ENCODE data around the gene CTNNA3. TPM values are rescaled to one million over a fixed set of nuclear protein-coding genes. Genes with fewer than 3 reads are reported as not detected.

Gene CTNNA3
- total RNA-seq, 2 donors from 2014 or later = under 0.01 to 0.33 TPM

- H3K9me3 ChIP-seq = no peaks in the 10 kb centered on the region
- intact Hi-C loops (cut with DNase I) = no loop called here
These were observed 1161.1 kb downstream of the CTNNA3 start for GRCh38 chr10:66534866-66535265.

GRCh38 chr10:66521506-66521905 lies 1174.5 kb downstream of the CTNNA3 start:
- WGBS, 2 donors = 52 to 57% methylated on average over 1 of the region's 1 CpG
- DNase-seq (no peak), ATAC-seq (no peak)
- H3K27ac ChIP-seq = no peak overlapping the region
- TF ChIP-seq POLR2A (IDR thresholded peaks at IDR 0.05) = no peak
- TF ChIP-seq, protein P1, sequence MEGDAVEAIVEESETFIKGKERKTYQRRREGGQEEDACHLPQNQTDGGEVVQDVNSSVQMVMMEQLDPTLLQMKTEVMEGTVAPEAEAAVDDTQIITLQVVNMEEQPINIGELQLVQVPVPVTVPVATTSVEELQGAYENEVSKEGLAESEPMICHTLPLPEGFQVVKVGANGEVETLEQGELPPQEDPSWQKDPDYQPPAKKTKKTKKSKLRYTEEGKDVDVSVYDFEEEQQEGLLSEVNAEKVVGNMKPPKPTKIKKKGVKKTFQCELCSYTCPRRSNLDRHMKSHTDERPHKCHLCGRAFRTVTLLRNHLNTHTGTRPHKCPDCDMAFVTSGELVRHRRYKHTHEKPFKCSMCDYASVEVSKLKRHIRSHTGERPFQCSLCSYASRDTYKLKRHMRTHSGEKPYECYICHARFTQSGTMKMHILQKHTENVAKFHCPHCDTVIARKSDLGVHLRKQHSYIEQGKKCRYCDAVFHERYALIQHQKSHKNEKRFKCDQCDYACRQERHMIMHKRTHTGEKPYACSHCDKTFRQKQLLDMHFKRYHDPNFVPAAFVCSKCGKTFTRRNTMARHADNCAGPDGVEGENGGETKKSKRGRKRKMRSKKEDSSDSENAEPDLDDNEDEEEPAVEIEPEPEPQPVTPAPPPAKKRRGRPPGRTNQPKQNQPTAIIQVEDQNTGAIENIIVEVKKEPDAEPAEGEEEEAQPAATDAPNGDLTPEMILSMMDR (IDR thresholded peaks at IDR 0.05) = no peak
- intact Hi-C loops (cut with DNase I) = no loop called here
- H3K4me3 ChIP-seq = no peak overlapping the region
- H3K36me3 ChIP-seq (replicated peaks in 1 of 2; ENCODE audit: insufficient read depth in 1 of 2, low read depth in 2 of 2) = no peaks in the 10 kb centered on the region
- no peaks in the 10 kb centered on the region for H3K27me3 ChIP-seq
- H3K4me1 ChIP-seq = no peaks in the 10 kb centered on the region
- no peaks in the 10 kb centered on the region for H3K9me3 ChIP-seq

More at GRCh38 chr10:66534866-66535265, 1161.1 kb downstream of the CTNNA3 start:
- TF ChIP-seq, protein P1 (IDR thresholded peaks at IDR 0.05) = no peak
- no peak for TF ChIP-seq POLR2A (IDR thresholded peaks at IDR 0.05)
- peaks cover 3% of the 10 kb centered on the region for H3K4me1 ChIP-seq
- H3K4me3 ChIP-seq = no peak overlapping the region
- H3K27me3 ChIP-seq = no peaks in the 10 kb centered on the region
- DNase-seq = no peak
- H3K27ac ChIP-seq = no peak overlapping the region
- no peak for ATAC-seq
- WGBS, 2 donors = 94 to 100% methylated on average over 1 of the region's 1 CpG
- no peaks in the 10 kb centered on the region for H3K36me3 ChIP-seq (replicated peaks in 1 of 2; ENCODE audit: insufficient read depth in 1 of 2, low read depth in 2 of 2)

GRCh38 chr10:66519616-66520015 lies 1176.4 kb downstream of the CTNNA3 start:
- no peak for DNase-seq
- ATAC-seq = no peak
- intact Hi-C loops (cut with DNase I) = no loop called here
- H3K4me3 ChIP-seq = no peak overlapping the region
- H3K4me1 ChIP-seq = no peaks in the 10 kb centered on the region
- TF ChIP-seq POLR2A (IDR thresholded peaks at IDR 0.05) = no peak
- TF ChIP-seq, protein P1 (IDR thresholded peaks at IDR 0.05) = no peak
- no peak overlapping the region for H3K27ac ChIP-seq
- 79 to 85% methylated on average over 3 of the region's 3 CpGs for WGBS, 2 donors
- H3K27me3 ChIP-seq = no peaks in the 10 kb centered on the region
- H3K9me3 ChIP-seq = no peaks in the 10 kb centered on the region
- H3K36me3 ChIP-seq (replicated peaks in 1 of 2; ENCODE audit: insufficient read depth in 1 of 2, low read depth in 2 of 2) = no peaks in the 10 kb centered on the region

- TF ChIP-seq POLR2A (IDR thresholded peaks at IDR 0.05) = no peak
- TF ChIP-seq, protein P1 (IDR thresholded peaks at IDR 0.05) = no peak
- Histone ChIP-seq H3K36me3 (replicated peaks in 1 of 2; ENCODE audit: insufficient read depth in 1 of 2, low read depth in 2 of 2) (no peaks in the 10 kb centered on the region), H3K9me3 (no peaks in the 10 kb centered on the region), H3K27me3 (no peaks in the 10 kb centered on the region), H3K4me3 (no peak overlapping the region), H3K27ac (no peak overlapping the region), H3K4me1 (no peaks in the 10 kb centered on the region)
- ATAC-seq (no peak), DNase-seq (no peak)
- WGBS, 2 donors = 28 to 36% methylated on average over 1 of the region's 1 CpG
- intact Hi-C loops (cut with DNase I) = no loop called here
These were observed 1181.3 kb downstream of the CTNNA3 start for GRCh38 chr10:66514666-66515065.

GRCh38 chr10:66513504-66513903 lies 1182.5 kb downstream of the CTNNA3 start:
- TF ChIP-seq, protein P1 (IDR thresholded peaks at IDR 0.05) = no peak
- no peak for TF ChIP-seq POLR2A (IDR thresholded peaks at IDR 0.05)

More at GRCh38 chr10:66513504-66513903, 1182.5 kb downstream of the CTNNA3 start:
- H3K4me3 ChIP-seq = no peak overlapping the region
- DNase-seq = no peak
- no peak overlapping the region for H3K27ac ChIP-seq
- no peaks in the 10 kb centered on the region for H3K36me3 ChIP-seq (replicated peaks in 1 of 2; ENCODE audit: insufficient read depth in 1 of 2, low read depth in 2 of 2)
- no peaks in the 10 kb centered on the region for H3K27me3 ChIP-seq
- 41 to 100% methylated on average over 1 to 2 of the region's 2 CpGs for WGBS, 2 donors
- intact Hi-C loops (cut with DNase I) = no loop called here
- no peak for ATAC-seq
- no peaks in the 10 kb centered on the region for H3K4me1 ChIP-seq
- no peaks in the 10 kb centered on the region for H3K9me3 ChIP-seq
